ENCODE results near the gene PRICKLE4.
A peak's percentile ranks its signal among the peaks of the same experiment; 100 is the strongest.

Gene PRICKLE4

GRCh38 chr6:41774841-41775240 lies 5.7 kb upstream of the PRICKLE4 start:
- DNase-seq: no peak

GRCh38 chr6:41775293-41775882 lies 5.2 kb upstream of the PRICKLE4 start:
- no peak for DNase-seq

GRCh38 chr6:41777551-41778285 lies 2.9 kb upstream of the PRICKLE4 start:
- DNase-seq: no peak

GRCh38 chr6:41778895-41779294 lies 1.7 kb upstream of the PRICKLE4 start:
- DNase-seq: no peak

- DNase-seq: no peak
These were observed 1.2 kb upstream of the PRICKLE4 start for GRCh38 chr6:41779336-41779735.

GRCh38 chr6:41779788-41780550 lies 613 bp upstream of the PRICKLE4 start, which contains the start of gene FRS3:
Gene FRS3, minus strand, starts transcription at chr6:41779900. Its CDS starts 2,913 bp downstream, at chr6:41776987.
- DNase-seq: peak; percentile 99

GRCh38 chr6:41781366-41781730 lies 766 bp downstream of the PRICKLE4 start:
- DNase-seq: no peak

- no peak for DNase-seq
These were observed 2.7 kb downstream of the PRICKLE4 start for GRCh38 chr6:41783106-41783780.

- DNase-seq: no peak
These were observed 4.1 kb downstream of the PRICKLE4 start for GRCh38 chr6:41784581-41785171.

GRCh38 chr6:41785254-41785653 lies 4.7 kb downstream of the PRICKLE4 start:
- DNase-seq: no peak

GRCh38 chr6:41785689-41786450 lies 5.3 kb downstream of the PRICKLE4 start:
- no peak for DNase-seq

GRCh38 chr6:41786451-41787218 lies 6.1 kb downstream of the PRICKLE4 start:
- peak; percentile 93 for DNase-seq

GRCh38 chr6:41787219-41787917 lies 6.8 kb downstream of the PRICKLE4 start, which contains the start of gene TOMM6:
Gene TOMM6, plus strand, starts transcription at chr6:41787694. Its CDS starts 4 bp downstream, at chr6:41787698.
- peak; percentile 98 for DNase-seq

- DNase-seq: no peak
These were observed 8.8 kb downstream of the PRICKLE4 start for GRCh38 chr6:41789390-41789724.

- DNase-seq: no peak
These were observed 9.5 kb downstream of the PRICKLE4 start for GRCh38 chr6:41790045-41790444.

GRCh38 chr6:41791305-41791704 lies 10.7 kb downstream of the PRICKLE4 start:
- no peak for DNase-seq

GRCh38 chr6:41791984-41792383 lies 11.4 kb downstream of the PRICKLE4 start:
- no peak for DNase-seq

GRCh38 chr6:41796474-41796873 lies 15.9 kb downstream of the PRICKLE4 start:
- DNase-seq: no peak

- no peak for DNase-seq
These were observed 18.4 kb downstream of the PRICKLE4 start for GRCh38 chr6:41798901-41799558.

- DNase-seq: no peak
These were observed 19.0 kb downstream of the PRICKLE4 start for GRCh38 chr6:41799559-41799911.

All from OCI-M1 (cell line).